HG02610 (cell line): ENCODE data around the gene CLDN34.

Experiments
- ATAC-seq: cut with Tn5 transposase; IDR thresholded peaks from one replicate; pipeline ENCODE4 v1.9.1; 2021; ENCODE audit warnings: mild to moderate bottlenecking, moderate library complexity; ENCODE audit not compliant: unreplicated experiment

CLDN34 gene

DNA sequence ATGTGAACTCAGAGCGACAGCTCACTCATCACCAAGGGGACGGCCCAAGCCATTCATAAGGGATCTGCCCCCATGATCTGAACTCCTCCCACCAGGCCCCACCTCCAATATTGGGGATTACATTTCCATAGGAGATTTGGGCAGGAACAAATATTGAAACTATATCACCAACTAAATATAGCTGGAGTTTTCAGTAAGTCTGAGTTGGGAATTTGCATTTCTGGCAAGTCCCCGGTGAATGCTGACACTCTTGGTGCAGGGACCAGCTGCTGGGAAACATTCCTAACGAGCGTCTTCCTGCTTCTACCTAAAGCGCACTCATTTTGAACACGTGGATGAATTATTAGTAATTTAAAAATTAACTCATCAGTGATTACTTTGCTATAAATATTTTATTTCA lies 13.2 kb downstream of the CLDN34 start:
- ATAC-seq, result no peak

DNA sequence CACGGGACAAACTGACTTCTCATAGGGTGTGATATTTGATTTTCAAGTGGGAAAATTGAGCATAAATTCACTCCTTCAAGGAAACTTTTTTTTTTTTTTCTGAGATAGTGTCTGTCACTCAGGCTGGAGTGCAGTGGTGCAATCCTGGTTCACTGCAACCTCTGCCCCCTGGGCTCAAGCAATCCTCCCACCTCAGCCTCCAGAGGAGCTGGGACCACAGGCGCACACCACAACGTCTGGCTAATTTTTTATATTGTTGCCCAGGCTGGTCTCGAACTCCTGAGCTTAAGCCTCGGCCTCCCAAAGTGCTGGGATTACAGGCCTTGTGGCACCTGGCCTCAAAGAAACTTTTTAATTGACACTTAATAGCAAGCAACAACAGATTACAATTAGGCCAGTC lies 13.8 kb downstream of the CLDN34 start:
- no peak for ATAC-seq

DNA sequence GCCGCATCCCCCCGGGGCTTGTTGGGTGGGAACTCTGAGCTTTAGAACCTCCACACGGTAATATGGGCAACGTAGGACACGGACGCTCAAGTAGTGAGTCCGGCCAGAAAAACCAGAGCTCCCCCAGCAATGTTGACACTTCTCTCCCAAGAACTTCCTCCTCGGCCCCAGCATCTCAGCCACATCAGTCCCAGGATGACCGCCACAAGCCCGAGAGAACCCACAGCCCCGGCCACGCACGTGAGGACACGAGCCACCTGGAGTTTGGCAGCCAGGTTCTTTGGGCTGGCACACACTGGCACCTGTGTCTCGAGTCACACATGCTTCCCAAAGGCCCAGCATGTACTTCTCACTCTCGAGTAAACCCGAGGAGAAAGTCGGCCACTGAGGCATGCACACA lies 16.3 kb downstream of the CLDN34 start:
- ATAC-seq, result no peak

DNA sequence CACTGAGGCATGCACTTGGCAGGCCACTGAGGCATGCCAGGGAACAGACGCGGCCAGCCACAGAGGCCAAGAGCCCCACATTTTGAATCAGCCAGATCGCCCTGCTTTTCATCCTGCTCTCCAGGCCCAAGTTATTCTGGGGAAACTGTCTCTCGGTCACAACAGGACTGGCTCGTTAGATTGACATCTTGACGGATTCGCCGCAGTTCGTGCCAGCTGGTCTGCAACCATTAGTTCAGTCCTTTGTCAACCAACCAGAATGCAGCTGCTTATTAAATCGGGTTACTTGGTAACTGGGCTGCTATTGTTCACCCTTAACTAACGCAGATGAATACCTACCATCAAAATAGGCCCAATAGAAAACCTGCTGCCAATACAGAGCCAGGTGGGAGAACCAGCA lies 16.7 kb downstream of the CLDN34 start:
- no peak for ATAC-seq

DNA sequence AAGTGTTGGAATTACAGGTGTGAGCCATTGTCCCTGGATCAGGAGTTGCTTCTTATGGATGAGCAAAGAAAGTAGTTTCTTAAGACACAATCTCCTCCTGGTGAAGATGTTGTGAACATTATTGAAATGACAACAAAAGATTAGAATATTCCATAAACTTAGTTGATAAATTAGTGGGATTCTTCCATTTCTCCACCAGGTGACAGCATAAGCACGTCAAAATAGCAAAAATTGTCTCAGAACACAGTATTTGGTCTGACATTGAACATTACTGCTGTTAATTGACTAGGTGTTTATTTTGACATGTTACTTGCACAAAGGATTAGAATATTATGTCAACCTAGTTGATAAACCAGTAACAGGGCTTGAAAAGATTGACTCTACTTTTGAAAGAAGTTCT lies 21.6 kb downstream of the CLDN34 start:
- ATAC-seq, result no peak

DNA sequence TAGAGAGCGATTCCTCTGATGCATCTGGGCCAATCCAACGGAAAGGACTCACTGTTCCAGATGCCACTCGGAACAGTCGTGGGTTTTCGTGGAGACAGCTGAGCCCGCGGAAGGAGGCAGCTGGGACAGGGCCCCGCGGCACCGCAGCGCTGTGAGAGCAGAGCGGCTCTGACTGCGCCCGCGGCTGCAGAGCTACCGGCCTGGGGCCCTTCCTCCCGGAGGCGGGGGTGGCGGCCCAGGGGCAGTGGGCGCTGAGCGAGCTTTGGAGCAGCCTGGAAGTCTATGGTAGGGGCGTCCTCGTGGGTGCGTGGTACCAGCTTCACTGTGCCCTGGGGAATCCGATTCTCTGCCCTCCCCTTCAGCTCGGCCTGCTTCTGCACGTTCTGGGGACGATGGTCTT lies 24.9 kb downstream of the CLDN34 start:
- no peak for ATAC-seq

DNA sequence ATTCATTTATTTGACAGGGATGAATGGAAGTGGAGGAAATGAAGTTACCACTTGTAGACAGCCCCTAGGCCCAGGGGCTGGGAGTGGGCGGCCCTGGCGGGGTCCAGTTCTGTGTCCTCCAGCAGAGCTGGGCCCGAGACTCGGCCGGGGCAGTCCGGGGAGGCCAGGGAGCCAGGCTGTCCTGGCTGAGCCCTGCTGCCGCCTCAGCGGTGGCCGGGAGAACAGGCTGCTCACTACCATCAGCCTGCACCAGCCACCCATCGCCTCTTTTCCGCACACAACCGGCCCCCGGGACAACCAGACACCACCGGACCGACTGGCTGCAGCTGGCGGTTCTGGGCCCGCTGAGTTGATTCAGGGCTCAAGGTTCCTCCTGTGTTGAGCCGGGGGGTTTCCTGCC lies 25.6 kb downstream of the CLDN34 start:
- no peak for ATAC-seq

DNA sequence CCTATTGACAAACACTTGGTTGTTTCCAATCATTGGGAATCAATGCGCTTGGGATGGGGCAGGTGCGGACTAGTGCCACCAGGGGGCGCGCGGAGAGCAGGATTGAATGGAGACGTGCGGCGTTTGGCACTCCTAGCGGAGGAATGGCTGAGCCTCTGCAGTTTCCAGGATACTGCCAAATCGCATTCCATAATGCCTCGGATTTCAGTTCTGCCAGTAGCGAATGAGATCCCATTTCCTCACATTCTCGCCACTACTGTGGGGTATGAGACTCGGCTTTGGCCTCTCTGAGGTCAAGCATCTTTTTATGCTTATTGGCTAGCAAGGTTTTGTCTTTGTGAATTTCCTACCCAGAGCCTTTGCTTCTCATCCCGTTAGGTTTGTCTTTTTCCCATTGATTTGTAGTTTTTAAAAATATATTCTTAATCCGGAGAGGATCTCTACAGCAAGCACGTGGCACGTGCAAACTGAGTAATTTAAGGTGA lies 28.7 kb downstream of the CLDN34 start:
- ATAC-seq, result no peak

DNA sequence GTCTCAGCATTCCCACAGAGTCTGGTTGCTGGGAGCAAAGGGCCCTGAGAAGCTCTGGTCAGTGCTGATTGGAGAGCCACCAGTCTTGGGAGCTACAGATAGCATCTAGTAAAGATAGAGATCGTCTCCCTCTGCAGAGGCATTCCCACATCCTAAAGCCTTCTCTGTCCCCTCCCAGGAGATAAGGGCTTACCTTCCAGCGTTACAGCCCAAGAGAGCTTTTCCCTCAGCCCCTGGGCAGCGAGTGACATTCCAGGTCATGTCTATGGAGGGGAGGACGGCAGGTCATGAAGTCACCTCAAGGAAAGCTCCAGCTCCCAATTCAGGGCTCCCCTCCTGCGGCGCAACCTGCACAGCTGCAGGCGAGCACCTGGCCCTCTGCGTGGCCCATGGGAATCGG lies 29.9 kb downstream of the CLDN34 start:
- ATAC-seq, result no peak

DNA sequence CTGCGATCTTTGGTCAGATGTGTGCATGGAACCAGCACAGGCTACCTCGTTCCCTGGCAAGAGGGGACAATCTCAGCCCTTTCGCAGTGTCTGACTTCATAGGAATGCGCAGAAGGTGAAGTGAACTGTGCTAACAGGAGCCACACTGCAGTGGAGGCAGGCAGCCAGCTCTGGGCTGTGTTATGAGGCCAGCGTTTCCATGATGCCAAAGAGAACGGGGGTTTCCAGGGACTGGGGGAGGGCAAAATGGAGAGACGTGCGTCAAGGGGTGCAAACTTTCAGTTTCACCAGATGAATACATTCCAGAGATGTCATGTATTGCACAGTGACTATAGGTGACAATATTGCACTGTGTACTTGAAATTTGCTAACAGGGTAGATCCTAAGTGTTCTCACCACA lies 30.4 kb downstream of the CLDN34 start:
- no peak for ATAC-seq

DNA sequence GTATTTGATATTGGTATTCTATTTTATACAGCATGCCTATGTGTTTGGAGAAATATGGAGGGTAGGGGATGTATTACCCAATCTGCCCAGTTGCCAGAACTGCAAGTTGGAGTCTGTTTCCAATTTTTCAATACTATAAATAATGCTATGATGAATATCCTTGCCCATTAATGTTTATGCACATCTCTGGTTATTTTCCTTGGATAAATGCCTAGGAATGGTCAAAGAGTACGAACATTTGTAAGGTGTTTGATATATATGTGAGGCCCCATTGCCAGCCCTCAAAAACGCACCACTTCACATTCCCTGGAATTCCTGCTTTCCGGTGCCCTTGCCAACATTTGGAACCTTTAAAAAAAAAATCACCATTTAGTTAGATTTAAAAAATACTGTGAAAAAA lies 34.3 kb downstream of the CLDN34 start:
- ATAC-seq, result no peak

DNA sequence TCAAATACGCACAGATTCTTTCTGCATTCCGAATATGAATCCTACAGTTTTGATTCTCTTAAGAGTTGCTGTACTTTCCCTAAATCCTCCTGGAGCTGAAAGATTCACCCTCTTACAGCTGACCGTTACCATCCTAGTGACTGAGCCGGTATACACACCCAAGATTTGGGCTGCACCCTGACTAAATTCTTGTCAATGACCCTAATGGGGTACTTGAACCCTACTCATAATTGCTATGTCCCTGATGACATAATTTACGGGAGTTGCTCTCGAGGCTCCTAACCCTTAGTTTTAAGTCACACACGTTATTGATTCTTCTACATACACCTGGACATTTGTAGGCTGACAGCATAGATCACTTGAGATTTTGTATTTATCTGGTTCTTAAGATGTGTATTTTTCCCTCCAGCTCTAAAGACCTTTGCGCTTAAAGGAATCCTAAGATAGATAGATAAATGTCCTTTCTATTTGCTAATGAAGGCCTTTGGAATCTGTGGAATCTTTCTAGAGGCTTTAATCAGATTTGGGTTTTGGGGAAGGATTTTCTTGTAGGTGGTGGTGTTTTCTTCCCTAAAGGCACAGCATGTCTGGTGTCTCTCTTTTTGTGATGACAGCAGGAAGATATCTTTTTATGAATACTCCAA lies 37.8 kb downstream of the CLDN34 start:
- ATAC-seq, result no peak

DNA sequence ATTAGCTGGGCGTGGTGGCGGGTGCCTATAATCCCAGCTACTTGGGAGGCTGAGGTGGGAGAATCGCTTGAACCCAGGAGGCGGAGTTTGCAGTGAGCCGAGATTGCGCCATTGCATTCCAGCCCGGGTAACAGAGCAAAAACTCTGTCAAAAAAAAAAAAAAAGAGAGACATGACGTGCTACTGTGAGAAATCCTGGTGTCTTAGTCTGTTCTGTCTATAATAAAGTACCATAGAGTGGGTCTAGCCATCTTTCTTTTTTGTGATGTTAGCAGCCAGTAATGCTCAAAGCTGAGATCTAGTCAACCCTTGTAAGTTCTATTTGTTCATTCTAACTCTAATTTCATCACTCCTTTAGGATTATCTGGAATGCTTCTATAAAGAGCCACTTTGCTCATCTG lies 38.9 kb downstream of the CLDN34 start:
- ATAC-seq, result no peak

DNA sequence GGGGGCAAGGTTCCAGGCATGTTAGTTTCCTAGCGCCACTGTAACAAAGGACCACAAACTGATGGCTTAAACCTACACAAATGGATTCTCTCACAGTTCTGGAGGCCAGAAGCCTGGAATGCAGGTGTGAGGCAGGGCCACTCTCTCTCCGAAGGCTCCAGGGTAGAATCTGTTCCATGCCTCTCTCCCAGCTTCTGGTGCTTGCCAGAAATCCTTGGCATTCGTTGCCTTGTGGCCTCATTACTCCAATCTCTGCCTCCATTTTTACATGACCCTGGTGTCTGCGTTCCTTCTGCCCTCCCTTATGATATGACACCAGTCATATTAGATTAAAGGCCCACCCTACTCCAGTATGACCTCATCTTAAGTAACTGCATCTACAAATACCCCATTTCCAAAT lies 39.6 kb downstream of the CLDN34 start:
- no peak for ATAC-seq

DNA sequence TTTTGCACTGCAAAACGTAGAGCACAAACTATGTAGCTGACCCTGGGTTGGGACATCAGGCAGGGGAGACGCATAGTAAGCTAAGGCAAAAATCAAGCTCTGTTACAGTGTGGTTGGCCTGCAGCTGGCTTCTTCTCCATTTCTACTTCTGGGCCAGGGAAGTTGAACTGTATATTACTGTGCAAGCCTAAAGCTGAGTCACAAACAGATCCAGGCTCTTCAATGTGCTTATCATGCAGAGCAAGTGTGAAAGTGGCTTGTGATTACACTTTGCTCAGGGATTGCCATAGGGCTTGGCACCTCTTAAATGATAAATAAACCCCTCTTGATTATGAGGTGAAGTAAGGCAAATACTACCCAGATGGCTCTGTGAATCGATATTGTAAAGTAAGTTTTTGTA lies 40.5 kb downstream of the CLDN34 start:
- ATAC-seq, result no peak

DNA sequence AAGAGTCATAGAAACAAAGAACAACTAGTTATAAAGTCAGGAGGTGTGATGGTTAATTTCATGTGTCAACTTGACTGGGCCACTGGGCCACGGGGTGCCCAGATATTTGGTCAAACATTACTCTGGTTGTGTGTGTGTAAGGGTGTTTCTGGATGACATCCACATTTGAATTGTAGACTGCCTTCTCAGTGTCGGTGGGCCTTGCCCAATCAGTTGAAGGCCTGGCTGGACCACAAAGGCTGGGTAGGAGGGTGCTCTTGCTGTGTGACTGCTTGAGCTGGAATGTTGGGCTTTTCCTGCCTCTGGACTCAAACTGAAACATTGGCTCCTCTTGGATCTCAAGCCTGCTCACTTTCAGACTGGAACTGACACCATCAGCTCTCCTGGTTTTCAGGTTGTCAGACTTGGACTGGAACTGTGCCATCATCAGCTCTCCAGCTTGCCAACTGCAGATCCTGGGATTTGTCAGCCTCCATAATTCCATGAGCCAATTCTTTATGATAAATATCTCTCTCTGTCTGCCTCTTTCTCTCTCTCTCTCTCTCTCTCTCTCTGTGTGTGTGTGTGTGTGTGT lies 41.4 kb downstream of the CLDN34 start:
- ATAC-seq, result no peak

DNA sequence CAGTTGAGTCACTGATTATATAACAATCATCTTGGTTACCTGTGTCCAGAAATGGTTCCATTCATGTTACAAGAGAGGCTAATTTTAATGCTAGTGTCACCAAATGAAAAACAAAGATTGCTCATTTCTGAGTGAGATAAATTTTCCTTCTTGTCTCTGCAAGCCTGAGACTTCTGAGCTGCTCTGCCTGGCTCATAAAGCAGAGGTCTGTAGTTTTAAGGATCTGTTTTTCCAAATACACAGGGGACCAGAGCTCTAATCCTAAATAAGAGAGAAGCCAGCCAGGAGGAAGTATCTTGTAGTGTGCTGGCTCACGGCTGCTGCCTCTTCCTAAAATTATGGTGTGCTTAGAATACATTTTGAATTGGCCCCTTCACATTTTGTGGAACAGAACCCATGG lies 42.6 kb downstream of the CLDN34 start:
- no peak for ATAC-seq

DNA sequence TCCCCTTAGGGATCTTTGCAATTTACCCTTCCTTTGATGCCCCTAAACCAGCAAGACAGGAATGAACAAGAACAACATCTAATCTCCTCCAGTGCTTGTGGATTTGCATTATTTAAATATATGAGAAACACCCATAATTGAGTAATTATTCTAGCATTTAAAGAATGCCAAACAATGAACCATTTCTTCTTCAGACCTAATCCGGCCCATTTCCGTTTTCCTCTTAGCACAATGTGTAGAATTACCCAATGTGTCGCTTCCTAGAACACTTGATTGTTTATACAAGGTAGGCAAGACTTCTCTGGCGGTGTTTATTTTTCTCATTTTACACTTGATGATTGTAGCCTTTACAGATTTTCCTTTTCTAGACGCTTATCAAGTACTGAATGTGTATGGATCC lies 43.5 kb downstream of the CLDN34 start:
- ATAC-seq, result no peak

DNA sequence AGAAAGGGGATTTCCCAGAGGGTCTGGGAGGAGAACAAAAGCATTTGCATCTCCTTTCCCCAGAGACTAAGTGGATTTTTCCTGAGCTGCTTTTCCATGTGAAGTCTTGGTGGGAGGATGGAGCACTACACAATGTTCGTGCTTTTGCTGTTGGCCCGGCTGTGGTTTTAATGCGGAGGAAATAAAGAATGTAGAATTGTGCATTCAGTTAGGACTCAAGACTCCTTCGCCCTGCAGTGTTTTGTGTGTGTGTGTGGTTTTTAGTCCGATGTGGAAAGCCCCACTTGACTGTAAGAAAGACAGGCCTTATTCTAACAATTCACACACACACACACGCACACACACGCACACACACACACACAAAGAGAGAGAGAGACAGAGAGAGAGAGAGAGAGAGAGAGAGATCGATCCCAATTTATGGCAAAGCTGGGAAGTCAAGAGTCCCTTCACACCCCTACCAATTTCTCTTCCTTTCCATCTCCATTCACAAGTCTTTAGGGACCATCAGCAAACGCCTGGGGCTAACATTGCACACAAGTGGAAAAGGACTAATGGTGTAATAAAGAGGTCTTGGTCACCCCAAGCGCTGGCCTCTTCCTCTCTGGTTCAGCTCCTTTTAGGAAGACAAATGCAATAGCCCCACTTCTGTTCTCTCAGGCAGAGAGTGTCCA lies 44.2 kb downstream of the CLDN34 start:
- ATAC-seq, result no peak

DNA sequence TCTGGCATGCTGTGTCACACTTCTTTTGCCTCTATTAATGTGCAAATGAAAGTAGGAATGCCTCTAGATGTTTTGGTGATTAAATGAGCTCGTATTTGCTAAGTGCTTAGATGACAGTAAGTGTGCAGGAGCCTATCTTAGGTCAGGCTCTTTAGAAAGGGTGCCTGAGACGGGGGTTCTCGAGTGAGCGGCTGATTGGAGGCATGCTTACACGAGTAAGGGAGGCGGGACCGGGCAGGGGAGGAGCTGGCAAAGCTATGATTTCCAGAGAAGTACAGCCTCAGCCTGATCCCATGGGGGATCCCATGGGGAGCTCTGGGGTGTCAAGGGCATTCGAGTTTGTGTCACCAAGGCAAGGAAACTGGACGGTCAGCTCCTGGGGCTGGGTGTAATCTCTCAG lies 44.8 kb downstream of the CLDN34 start:
- no peak for ATAC-seq

DNA sequence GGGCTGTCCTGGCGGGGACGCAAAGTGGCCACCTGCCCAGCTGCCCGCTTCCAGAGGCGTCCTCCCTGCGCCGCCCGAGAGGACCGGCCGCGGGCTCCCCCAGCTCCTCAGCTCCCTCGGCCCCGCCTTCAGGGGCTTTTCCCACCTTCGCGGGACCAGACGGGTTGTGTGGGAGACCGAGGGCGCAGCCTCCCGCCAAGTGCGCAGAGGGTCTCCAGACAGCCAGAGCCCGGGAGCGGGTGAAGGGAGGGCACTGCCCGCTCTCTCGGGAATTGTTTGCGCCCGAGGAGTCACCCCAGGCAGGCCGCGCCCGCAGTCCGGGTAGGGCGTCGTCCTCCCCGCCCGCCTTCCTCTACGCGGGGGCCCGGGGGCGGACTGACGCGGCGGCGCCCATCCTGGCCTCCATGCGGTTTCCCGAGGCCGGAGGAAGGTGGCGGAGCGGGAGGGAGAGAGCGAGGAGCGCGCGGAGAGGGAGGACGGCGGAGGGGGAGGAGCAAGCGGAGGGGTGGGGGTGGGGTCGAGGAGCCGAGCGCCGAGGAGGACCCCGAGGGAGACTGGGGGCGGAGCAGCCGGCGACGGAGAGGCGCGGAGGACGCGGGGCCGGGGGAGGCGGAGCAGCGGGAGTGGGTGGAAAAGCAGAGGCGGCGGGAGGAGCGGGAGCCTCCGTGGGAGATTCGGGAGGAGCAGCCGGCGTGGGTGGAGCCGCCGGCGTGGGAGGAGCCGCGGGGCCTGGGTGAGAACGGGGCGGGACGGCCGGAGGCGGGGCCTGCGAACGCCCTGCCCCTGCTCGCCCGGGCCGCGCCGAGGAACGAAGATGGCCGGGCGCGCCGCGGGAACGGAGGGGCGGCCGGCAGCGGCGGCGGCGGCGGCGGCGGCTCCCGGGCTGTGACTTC lies 47.5 kb downstream of the CLDN34 start:
- ATAC-seq, result peak; percentile 91

DNA sequence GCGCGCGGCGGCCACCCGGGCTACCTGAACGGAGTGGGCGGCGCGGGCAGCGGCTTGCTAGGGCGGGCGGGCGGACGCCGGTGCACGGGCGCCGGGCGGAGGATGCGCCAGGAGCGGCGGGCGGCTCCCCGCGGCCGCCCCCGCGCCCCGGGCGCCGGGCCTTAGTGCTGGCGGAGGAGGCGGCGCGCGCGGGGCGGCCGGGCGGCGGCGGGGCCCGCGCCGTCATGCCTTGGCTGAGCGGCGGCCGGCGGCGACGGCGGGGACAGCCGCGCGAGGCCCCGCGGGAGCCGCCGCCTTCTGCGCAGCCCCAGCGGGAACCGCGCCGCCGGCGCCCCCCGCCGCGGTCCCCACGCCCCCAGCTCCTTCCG lies 48.2 kb downstream of the CLDN34 start:
- ATAC-seq, result peak; percentile 23
